HepG2 (cell line): Measurements from ENCODE around the gene PPM1E. TPM values are rescaled to one million over a fixed set of nuclear protein-coding genes. Genes with fewer than 3 reads are reported as not detected.

Experiments used
- CCAR2 ChIP-seq: fragments of 200-400 bp; formaldehyde crosslinking; optimal IDR thresholded peaks from 2 replicates; pipeline ENCODE3; 2018; ENCODE audit warnings: low read depth, mild to moderate bottlenecking, low read length, moderate library complexity
- DR1 ChIP-seq: sonication (generic); formaldehyde crosslinking; IDR thresholded peaks from 2 replicates; pipeline ENCODE4 v1.8.0; 2021; ENCODE audit warnings: mild to moderate bottlenecking, missing genetic modification reagents, inconsistent platforms
- EZH2 ChIP-seq: conservative IDR thresholded peaks from 2 replicates; pipeline ENCODE4 v1.6.1; 2012; ENCODE audit warnings: mild to moderate bottlenecking, low read depth, low read length, moderate library complexity
- GABPB1 ChIP-seq: IDR thresholded peaks from 2 replicates; pipeline ENCODE4 v1.6.1; 2016; ENCODE audit warnings: mild to moderate bottlenecking, missing genetic modification reagents, moderate library complexity, missing compliant biosample characterization
- NFATC3 ChIP-seq: sonication (generic); formaldehyde crosslinking; IDR thresholded peaks from 2 replicates; pipeline ENCODE4 v1.5.1; 2020; ENCODE audit warnings: mild to moderate bottlenecking, missing genetic modification reagents
- SMARCE1 ChIP-seq: fragments of 450-650 bp; IDR thresholded peaks from 2 replicates; pipeline ENCODE4 v1.6.1; 2017; ENCODE audit warnings: borderline replicate concordance
- SNAPC2 ChIP-seq: sonication (generic); formaldehyde crosslinking; IDR thresholded peaks from 2 replicates; pipeline ENCODE4 v1.8.1; 2022; ENCODE audit warnings: mild to moderate bottlenecking, missing genetic modification reagents
- TCF12 ChIP-seq, 2 experiments: fragments of 450-650 bp in 1 of 2; sonication (generic) in 1 of 2; formaldehyde crosslinking in 1 of 2; IDR thresholded peaks; 2 replicates each; pipeline versions ENCODE4 v1.6.1 to v1.8.0; 2017 to 2022; ENCODE audit warnings: antibody characterized with exemption in 1 of 2, mild to moderate bottlenecking in 1 of 2, missing genetic modification reagents in 1 of 2, moderate library complexity in 1 of 2
- YY1 ChIP-seq: IDR thresholded peaks from 2 replicates; pipeline ENCODE4 v1.6.1; 2011; ENCODE audit warnings: low read length, low read depth, moderate library complexity, mild to moderate bottlenecking; ENCODE audit not compliant: insufficient read depth, insufficient replicate concordance
- ZNF143 ChIP-seq: sonication (generic); formaldehyde crosslinking; IDR thresholded peaks from 2 replicates; pipeline ENCODE4 v1.4.0; 2020; ENCODE audit warnings: missing genetic modification reagents
- ZNF484 ChIP-seq: sonication (generic); formaldehyde crosslinking; IDR thresholded peaks from 2 replicates; pipeline ENCODE4 v1.5.1; 2020; ENCODE audit warnings: mild to moderate bottlenecking, low read depth, missing genetic modification reagents, borderline replicate concordance
- ZNF816 ChIP-seq: sonication (generic); formaldehyde crosslinking; IDR thresholded peaks from 2 replicates; pipeline ENCODE4 v1.8.0; 2022; ENCODE audit warnings: missing genetic modification reagents, mild to moderate bottlenecking, borderline replicate concordance
- polyA plus RNA-seq, 8 experiments: library from polyadenylated mRNA; depleted of rRNA in 3 of 8; stranded (reverse) in 7 of 8; unstranded in 1 of 8; fragments of >200 nt; fragmentation: Illumina TruSeq in 4 of 8; extraction: Trizol in 4 of 8; gene quantifications; 2 replicates each; pipeline versions ENCODE4 v1.2.1 to v1.2.3, GENCODE V29; 2011 to 2016; ENCODE audit warnings: low read depth in 4 of 8, missing spikeins in 1 of 8, mixed read lengths in 1 of 8; ENCODE audit not compliant: insufficient read depth in 1 of 8
- total RNA-seq, 5 experiments: library from RNA; depleted of rRNA; stranded (reverse); fragments of >200 nt; fragmentation: Illumina TruSeq; extraction: Trizol; gene quantifications; 2 replicates each; pipeline ENCODE4 v1.2.3, GENCODE V29; 2016; ENCODE audit warnings: low read depth in 1 of 5
- TF ChIP-seq, protein P1 (sequence below): sonication (generic); formaldehyde crosslinking; IDR thresholded peaks from 2 replicates; pipeline ENCODE4 v1.4.0; 2020; ENCODE audit warnings: missing genetic modification reagents
- TF ChIP-seq, protein P2 (sequence below): IDR thresholded peaks from 2 replicates; pipeline ENCODE4 v1.6.1; 2016; ENCODE audit warnings: low read depth, control low read depth
- TF ChIP-seq, protein P3 (sequence below): sonication (generic); formaldehyde crosslinking; IDR thresholded peaks from 2 replicates; pipeline ENCODE4 v1.5.0; 2020; ENCODE audit warnings: missing genetic modification reagents
- TF ChIP-seq, protein P4 (sequence below): sonication (generic); formaldehyde crosslinking; IDR thresholded peaks from 2 replicates; pipeline ENCODE4 v1.8.1; 2023; ENCODE audit warnings: mild to moderate bottlenecking, moderate library complexity, missing genetic modification reagents
- TF ChIP-seq, protein P5 (sequence below): sonication (generic); formaldehyde crosslinking; IDR thresholded peaks from 2 replicates; pipeline ENCODE4 v1.4.0; 2020; ENCODE audit warnings: mild to moderate bottlenecking, missing genetic modification reagents

PPM1E gene
- total and polyA plus RNA-seq, 2 of the 13 experiments (the other 11 are each of a cell fraction or from before 2014, with no cell fraction given): 0.15 TPM; not detected in 1

DNA sequence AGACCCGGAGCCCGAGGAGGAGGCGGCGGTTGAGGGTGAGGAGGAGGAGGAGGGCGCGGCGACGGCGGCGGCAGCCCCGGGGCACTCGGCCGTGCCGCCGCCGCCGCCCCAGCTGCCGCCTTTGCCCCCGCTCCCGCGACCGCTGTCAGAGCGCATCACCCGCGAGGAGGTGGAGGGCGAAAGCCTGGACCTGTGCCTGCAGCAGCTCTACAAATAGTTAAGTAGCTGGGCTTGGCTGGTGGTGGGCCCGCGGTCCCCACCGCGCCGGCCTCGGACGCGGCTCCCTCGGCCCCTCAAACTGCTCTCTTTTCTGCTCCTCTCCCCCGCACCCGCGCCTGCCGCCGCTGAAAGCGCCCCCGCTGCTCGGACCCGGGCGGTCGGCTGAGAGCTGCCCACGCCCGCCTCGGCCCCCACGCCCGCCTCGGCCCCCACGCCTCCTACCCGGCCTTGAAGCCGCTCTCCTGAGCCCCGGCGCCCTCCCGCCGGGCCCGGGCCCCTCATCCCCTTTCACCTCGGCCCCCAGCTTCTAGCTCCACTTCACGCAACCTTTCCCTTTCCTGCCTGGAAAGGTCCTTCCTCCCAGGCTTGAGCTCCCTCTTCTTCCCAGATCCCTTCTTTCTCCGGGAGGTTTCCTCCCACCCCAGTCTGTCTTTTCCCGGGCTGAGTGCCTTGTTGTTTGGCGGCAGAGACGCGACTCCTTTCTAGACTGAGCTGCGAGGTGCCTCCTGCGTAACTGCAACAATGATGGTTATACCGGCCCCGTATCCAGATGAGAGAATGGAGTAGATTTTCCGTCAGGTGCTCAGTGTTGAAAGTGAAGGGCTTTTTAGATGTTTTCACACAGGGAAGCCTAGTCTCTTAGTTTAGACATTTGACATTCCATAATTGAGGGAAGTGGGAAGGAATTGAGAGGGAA is 850 bp downstream of the PPM1E start (continued):
- TF ChIP-seq, protein P1, sequence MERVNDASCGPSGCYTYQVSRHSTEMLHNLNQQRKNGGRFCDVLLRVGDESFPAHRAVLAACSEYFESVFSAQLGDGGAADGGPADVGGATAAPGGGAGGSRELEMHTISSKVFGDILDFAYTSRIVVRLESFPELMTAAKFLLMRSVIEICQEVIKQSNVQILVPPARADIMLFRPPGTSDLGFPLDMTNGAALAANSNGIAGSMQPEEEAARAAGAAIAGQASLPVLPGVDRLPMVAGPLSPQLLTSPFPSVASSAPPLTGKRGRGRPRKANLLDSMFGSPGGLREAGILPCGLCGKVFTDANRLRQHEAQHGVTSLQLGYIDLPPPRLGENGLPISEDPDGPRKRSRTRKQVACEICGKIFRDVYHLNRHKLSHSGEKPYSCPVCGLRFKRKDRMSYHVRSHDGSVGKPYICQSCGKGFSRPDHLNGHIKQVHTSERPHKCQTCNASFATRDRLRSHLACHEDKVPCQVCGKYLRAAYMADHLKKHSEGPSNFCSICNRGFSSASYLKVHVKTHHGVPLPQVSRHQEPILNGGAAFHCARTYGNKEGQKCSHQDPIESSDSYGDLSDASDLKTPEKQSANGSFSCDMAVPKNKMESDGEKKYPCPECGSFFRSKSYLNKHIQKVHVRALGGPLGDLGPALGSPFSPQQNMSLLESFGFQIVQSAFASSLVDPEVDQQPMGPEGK: peak; percentile 20; the same call in 1 of the 2 replicates
- TF ChIP-seq EZH2: peak; percentile 98
- TF ChIP-seq NFATC3 (CRISPR knock-in tag): no peak; the same call in 1 of the 2 replicates
- TF ChIP-seq SNAPC2: no peak
- TF ChIP-seq, protein P2, sequence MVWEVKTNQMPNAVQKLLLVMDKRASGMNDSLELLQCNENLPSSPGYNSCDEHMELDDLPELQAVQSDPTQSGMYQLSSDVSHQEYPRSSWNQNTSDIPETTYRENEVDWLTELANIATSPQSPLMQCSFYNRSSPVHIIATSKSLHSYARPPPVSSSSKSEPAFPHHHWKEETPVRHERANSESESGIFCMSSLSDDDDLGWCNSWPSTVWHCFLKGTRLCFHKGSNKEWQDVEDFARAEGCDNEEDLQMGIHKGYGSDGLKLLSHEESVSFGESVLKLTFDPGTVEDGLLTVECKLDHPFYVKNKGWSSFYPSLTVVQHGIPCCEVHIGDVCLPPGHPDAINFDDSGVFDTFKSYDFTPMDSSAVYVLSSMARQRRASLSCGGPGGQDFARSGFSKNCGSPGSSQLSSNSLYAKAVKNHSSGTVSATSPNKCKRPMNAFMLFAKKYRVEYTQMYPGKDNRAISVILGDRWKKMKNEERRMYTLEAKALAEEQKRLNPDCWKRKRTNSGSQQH (CRISPR knock-in tag): no peak
- no peak for TF ChIP-seq DR1 (CRISPR knock-in tag)
- TF ChIP-seq GABPB1: peak; percentile 18; the same call in 1 of the 2 replicates
- no peak for TF ChIP-seq TCF12 (IDR thresholded peaks at IDR 0.05)
- TF ChIP-seq TCF12 (CRISPR knock-in tag; IDR thresholded peaks at IDR 0.05): no peak
- TF ChIP-seq, protein P3, sequence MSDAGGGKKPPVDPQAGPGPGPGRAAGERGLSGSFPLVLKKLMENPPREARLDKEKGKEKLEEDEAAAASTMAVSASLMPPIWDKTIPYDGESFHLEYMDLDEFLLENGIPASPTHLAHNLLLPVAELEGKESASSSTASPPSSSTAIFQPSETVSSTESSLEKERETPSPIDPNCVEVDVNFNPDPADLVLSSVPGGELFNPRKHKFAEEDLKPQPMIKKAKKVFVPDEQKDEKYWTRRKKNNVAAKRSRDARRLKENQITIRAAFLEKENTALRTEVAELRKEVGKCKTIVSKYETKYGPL (CRISPR knock-in tag): no peak
- peak; percentile 5 for TF ChIP-seq YY1
- TF ChIP-seq, protein P4, sequence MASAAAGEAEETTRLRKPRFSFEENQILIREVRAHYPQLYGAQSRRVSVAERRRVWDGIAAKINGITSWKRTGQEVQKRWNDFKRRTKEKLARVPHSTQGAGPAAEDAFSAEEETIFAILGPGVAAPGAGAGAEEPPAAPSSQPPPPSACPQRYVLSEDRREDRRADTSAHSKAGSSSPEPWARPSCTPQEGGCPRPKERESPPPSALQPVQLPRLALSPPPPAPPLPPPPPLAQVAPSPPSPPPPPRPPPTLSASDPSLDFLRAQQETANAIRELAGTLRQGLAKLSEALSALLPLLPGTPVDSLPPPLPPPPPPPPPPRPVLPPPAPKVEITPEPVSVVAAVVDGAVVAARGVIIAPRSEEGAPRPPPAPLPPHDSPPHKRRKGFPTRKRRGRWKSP: no peak
- no peak for TF ChIP-seq ZNF143 (CRISPR knock-in tag)
- no peak for TF ChIP-seq SMARCE1
- no peak for TF ChIP-seq ZNF484 (CRISPR knock-in tag)
- TF ChIP-seq, protein P5, sequence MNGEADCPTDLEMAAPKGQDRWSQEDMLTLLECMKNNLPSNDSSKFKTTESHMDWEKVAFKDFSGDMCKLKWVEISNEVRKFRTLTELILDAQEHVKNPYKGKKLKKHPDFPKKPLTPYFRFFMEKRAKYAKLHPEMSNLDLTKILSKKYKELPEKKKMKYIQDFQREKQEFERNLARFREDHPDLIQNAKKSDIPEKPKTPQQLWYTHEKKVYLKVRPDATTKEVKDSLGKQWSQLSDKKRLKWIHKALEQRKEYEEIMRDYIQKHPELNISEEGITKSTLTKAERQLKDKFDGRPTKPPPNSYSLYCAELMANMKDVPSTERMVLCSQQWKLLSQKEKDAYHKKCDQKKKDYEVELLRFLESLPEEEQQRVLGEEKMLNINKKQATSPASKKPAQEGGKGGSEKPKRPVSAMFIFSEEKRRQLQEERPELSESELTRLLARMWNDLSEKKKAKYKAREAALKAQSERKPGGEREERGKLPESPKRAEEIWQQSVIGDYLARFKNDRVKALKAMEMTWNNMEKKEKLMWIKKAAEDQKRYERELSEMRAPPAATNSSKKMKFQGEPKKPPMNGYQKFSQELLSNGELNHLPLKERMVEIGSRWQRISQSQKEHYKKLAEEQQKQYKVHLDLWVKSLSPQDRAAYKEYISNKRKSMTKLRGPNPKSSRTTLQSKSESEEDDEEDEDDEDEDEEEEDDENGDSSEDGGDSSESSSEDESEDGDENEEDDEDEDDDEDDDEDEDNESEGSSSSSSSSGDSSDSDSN (CRISPR knock-in tag): no peak; the same call in 1 of the 2 replicates
- no peak for TF ChIP-seq ZNF816 (CRISPR knock-in tag)
- no peak for TF ChIP-seq CCAR2
